GM21619 (cell line): Measurements from ENCODE around the gene ABCC9.

Experiments
- ATAC-seq: cut with Tn5 transposase; IDR thresholded peaks from one replicate; pipeline ENCODE4 v1.9.1; 2021; ENCODE audit not compliant: unreplicated experiment

The ABCC9 gene

DNA sequence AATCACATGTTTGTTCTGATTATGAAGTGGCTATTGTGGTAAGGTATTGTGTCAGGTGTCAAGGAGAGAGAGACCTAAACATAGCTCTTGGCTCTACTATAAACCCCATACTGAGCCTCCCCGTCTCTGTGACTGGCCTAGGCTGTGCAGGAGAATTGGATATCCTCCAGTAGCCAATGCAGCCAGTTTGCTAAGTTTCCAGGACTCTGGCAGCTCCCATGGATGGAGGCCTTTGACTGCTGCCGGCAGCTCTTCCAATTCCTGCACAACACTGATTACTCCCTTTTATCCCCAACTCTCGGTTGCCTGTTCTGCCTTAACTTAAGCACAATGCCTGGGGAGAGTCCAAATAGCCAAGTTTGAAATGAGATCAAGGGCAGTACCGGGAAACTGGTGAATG, 59.3 kb downstream of the ABCC9 start:
- no peak for ATAC-seq

DNA sequence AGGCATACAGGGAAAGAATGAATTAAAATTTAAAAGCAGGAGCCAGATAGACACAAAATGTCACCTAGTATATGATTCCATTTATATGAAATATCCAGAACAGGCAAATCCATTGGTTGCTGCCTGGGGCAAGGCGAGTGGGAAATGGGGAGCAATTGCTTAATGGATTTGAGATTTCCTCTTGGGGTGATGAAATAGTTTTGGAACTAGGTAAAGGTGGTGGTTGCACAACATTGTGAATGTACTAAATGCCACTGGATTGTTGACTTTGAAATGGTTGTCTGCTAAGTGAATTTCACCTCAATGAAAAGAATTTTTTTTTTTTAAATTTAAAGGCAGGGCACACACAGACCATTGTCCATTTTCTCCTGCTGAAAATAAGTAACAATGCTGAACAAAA, 61.9 kb downstream of the ABCC9 start:
- no peak for ATAC-seq

DNA sequence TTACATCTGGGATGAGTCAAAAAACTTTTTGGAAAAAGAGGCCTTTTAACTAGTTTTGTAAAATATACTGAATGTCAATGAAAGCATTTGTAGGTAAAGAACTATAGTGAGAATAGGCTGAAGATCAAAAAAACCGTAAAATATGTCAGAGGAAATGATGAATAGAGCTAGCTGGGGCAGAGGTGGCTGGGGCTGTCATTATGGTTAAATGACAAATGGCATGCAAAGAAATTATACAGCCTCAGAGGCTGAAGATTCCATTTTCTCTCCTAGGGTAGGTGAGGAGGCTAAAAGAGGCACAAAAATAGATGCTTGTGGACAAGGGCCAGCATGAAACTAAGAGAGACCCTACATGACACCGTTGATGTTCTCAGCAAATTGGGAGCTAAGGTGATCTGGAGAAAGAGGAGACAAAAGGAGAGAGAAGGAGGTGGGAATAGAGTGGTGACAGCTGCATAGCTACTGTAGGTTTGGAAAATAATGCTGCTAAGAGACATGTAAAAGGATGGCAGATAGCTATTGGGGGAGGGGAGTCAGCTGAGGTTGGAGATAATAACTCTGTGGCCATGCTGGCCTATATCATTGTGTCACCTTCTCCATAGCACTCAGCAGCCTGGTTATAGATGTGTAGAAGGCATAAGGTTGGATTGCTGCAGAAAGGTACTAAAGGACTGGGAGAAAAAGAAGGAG, 63.8 kb downstream of the ABCC9 start:
- ATAC-seq = no peak

DNA sequence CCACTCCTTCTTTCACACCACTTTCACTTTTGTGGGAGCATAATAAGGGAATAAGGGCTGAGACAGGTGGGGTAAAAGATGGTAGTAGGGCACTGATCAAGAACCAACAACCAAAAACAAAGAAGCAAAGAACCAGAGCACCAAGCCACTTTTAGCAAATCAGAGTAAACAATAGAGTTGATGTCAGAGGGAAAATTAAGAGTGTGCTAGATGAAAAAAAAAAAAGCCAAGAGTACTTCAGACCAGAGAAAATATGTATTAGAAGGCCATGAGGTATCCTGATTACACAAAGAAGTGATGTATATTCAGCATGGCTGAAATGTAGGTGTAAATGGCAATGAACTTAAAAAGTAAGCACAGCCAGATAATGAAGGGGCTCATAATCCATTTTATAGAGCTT, 75.4 kb downstream of the ABCC9 start:
- no peak for ATAC-seq

DNA sequence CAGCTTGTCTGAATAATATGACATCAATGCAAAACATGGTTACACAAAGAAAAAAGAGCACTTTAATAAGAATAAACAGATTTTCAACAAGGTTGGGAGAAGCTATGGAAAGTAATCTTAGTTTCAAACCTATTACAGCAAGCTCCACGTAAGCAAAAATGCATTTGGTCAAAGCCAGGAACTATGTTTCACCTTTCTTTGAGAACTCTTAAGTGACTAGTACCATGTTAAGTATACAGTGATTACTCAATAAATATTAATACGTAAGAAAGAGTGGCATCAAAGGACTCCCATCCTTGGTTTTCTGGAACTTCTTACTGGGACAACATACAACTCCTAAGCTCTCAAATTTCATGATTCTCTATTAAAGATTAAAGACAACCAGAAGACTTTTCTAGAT, 80.7 kb downstream of the ABCC9 start:
- ATAC-seq = no peak

DNA sequence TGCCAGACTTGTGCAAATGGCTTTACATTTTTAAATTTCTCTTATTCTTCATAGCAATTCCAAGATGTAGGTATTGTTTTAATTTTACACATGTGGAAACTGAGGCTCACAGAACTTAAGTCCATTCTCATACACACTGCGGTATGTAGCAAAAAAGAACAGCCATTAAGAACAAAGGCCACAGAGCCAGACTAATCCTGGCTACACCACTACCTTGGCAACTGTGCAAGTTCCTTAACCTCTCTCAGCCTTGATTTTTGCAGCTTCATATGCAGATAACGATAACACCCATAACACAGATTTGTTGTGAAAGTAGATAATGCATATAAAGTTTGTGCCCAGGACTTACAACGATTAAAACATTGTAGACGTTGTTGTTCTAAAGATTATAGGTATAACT, 81.1 kb downstream of the ABCC9 start:
- ATAC-seq = no peak

DNA sequence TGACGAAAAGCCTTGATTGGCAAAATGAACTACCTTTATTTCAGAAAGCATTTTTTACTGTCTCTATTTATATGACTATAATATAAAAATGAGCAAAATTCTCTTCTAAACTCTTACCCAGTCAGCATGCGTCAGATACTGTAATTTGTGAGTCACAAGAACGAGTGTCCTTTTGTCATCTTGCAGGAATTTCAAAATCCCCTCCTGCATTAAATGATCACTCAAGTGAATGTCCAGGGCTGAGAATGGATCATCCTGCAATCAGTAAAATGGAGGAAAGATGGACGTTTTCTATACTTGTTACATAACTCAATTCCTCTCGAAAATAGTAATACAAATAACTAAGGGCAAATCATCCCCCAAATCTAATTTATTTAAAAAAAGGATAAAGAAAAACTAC, 89.0 kb downstream of the ABCC9 start:
- ATAC-seq = no peak

DNA sequence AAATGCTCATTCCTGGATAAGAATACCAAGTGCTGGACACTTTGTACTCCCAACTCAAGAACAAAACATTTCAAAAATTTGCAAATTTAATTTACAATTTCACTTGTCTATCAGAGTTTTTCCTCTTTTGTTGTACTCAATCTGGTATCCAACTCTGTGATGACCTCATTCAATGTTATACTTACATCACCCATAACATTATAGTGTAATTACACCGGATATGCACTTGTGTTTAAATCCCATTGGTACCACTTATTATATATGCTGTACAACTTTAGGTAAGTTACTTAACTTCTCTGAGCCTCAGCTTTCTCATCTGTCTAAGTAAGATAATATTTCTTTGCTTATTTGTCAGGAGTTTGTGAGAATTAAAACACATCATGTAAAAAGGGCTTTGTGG, 90.1 kb downstream of the ABCC9 start:
- no peak for ATAC-seq

DNA sequence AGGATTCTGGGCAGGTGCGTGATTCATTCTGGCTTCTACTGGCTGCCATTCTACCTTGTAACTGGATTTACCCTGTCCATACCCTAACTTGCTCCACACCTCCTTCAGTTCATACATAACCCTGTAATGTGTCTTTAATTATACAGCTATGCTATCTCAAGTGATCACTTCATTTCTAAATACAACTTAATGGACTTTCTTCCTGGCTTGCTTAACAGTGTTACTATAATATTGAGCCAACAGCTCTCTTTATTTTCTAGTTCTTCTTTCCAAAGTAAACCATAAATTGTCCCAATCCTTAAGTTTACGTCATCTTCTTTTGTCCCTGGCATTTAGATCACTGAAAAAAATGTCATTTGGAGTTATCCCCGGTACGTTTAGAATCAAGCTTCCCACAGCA, 90.8 kb downstream of the ABCC9 start:
- no peak for ATAC-seq

DNA sequence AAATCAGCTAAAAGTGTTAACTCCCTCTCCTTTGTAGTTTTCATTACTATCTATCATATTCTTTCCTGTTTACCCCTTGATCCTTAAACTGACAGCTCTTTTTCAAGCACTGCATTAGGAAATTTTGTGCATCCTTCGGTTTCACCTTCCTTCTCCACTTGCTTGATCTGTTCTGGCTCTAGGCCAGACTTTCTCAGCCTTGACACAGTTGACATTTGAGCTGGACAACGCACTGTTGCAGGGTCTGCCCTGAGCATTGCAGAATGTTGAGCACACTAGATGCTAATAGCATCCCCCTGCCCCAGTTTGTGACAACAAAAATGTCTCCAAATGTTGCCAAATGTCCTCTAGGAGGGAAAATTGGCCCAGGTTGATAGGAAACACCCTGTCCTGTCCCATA, 91.3 kb downstream of the ABCC9 start:
- no peak for ATAC-seq

DNA sequence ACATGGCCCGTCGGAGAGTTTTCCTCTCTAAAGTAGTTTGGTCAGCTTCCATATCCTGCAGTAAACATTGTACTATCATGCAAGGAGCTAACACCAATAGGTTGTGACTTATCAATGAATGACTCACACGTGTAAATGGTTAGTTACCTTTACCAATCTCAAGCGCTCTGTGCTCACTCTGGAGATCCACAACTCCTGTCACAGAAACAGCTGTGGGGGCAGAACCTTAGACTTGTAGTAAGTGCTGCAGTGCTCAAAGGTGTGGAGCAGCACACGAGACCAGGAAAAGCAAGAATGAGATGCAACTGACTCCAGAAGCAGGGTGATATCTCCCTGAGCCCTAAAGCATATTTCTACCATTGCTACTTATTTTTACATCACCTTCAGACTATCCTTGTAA, 93.0 kb downstream of the ABCC9 start:
- no peak for ATAC-seq

DNA sequence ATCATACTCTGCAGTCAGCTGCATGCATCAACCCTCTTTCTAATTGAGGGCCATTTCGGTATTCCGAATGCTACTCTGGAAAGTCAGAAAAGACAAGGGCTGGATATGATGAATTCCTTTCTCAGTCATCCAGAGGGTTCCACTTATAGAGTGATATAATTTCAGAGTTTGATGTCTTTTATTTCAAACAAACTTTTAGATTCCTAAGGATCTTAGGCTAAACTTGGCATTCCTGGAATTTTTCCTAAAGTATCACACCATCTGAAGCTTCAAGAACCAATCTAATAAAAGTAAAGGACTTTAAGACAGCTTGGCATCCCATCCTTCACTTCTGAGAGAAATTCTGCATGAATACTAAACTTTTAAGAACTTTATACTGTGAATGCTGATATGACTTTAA, 97.4 kb downstream of the ABCC9 start:
- no peak for ATAC-seq

DNA sequence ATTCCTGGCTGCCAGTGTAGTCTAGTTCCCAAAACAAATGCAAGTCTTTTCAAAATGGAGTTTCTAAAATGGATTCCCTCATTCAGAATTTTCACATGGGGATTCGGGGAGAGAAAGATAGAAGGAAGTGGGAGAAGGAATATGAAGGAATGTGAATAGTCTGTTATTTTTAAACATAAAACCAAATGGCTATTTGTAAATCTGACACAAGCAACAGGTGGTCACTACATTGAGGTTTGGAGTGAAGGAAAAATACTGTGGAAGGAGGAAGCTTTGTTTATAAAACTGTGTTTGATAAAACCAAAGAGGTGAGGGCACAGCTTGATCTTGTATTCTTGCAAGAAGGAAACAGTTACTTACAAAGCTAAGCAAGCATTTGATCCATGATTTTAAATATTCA, 101.5 kb downstream of the ABCC9 start:
- no peak for ATAC-seq

DNA sequence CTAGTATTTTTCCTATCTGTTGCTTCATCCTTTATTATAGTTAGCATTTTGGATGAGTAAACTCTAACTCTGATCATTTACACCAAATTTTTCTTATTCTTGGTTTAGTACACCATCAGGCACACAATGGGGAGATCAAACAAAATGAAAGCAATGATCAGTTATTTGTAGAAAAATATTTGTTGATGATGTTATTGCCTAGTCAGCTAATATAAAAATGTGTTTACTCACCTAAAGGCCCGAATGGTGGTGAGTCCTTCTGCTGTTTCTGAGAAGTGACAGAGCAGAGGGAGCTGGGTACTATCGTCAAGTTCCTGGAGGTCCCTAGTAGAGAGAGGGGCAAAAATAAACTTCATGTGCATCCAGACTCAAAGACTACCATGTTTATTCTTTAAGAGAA, 103.4 kb downstream of the ABCC9 start:
- ATAC-seq = no peak

DNA sequence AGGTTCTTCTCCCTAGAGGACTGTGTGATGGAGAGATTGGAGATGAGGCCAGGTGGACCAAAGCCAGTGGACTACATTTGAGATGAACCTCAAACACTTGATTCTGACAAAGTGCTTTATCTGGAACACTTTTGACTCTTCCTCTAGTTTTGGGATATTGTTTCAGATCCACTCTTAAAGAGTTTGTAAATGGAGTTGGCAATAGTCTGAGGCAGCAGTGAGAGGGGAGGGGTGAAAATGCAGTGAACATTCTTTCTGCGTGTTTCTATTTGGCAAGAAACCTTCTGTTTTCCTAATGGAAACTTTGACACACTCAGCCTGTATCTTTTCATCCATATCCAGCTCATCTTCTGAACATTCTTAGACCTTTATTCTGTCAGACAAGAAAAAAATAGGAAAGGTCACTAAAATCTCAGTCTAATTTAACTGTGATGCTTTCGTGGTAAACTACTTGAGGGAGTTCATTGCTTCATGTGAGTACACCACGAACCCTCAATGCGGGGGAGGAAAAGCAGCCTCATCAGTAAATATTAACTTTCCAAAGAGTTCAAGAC, 109.4 kb downstream of the ABCC9 start:
- ATAC-seq = no peak

DNA sequence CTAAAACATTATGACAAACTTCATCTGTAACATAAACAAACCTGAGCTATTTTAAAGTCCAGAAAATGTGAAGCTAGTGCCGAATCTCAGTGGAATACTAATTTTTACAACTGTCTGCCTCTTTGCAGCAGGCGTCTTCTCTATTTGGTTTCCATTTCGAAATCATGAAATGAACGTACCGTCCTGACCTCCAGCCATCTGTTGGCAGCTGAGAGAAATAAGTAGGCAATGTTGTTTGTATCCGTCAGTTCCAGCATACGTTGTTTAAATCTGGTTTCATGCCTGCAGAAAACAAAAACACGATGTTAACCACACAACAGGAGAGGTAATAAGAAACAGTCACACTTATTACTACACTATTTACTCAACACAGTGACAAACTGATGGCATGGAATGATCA, 112.4 kb downstream of the ABCC9 start:
- ATAC-seq = no peak

DNA sequence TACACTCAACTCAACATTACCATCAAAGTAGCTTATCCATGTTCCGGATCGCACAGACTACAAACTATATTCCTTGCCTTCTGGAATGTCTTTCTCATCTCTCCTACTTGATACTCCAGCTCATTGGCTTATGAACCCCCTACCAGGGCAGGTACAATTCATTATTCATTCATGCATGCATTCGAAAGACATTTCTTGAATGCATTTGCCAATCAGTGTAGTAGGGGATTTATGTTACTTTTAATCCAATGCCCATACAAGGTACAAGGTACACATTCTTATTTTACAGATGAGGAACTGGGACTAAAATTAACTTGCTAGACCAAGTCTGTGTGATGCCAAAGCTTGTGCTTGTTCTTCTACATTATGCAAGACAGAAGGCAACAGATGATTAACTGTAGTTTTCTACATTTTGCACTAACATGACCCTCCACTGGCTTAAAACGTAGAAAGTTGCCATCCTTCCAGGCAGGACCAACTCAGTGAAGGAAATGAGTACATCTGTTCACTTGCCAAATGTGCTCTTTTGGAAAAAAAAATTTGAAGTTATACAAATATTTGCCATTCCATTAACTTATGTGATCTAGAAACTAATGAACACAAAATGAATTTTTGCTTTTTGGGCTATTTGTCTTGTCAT, 113.0 kb downstream of the ABCC9 start:
- no peak for ATAC-seq

DNA sequence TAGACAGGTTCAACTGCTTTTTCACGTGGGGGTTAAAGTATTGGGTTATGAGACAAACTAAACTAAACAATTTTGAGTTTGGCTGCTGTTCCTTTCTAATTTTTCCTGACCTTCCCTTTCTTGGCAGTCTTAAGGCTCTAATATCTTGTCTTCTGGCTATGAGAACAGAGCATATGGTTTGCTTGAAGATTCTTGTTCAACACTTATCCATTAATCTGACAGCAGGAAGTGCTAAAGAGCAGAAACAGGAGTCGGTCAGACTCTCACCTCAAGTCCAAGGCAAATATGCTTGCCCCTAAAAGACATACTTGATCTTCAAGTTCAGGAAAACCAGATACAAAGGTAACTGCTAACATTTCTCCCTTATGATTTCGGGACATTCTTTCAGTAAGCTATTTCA, 114.1 kb downstream of the ABCC9 start:
- ATAC-seq = no peak

DNA sequence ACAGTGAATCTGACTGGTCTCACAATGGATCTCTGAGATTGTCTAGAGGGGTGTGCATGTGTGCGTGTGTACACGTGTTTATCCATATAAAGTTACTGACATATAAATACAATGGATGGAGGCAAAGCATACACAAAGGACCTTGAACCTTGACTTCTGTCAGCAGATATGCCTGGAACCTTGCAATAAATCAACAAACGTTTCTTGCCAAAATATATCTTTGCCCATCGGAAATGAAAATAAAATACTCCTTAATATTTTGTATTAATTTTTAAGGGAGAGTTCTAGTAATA, 114.7 kb downstream of the ABCC9 start:
- no peak for ATAC-seq

DNA sequence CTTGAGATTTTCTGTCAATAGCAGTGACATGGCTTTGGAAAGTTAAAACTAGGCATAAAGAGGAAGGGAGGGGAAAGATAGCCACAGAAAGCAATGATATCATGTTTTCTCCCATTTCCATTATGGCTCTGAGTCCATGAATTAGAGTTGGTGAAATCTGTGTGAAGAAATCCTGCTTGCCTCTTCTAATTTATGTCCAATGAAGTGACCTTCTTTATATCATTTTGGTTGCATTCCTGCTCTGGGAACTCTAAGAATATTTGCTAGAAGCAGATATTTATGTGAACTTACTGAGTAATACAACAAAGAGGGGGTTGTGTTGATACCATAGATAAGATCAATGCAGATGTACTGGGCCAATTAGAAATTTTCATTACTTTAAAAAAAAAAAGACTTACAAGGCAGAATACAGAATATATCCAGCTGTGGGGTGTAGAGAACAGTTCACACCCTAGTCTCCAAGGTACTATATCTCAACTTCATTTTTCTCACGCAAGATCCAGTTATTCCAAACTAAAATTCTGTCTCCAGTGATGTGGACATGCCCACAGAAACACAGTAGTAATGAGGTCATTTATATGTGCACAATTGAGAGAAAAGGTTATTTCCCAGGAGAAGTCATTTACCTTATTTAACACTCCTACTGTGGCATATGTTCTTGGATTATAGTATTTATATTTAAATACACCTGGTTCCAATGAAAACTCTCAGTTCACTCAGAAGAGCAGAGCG, 115.2 kb downstream of the ABCC9 start:
- ATAC-seq = no peak

DNA sequence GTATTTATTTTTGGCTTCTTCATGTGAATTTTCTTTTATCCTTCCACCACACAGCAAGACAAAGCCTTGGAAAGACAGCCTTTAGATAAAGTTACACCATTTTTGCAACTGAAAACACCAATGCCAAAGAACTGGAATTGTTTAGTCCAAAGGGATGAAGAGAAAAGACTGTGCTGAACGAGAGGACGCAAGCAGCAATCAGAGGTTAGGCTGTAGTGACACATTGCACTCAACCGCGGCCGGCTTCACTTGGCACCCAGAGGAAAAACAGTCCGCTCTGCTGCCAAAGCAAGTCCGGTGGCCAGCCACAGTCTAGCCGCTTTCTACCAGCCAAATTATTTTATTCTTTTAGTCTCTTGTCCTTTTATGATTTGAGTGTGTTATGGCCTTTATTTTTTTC, 117.6 kb downstream of the ABCC9 start:
- no peak for ATAC-seq

DNA sequence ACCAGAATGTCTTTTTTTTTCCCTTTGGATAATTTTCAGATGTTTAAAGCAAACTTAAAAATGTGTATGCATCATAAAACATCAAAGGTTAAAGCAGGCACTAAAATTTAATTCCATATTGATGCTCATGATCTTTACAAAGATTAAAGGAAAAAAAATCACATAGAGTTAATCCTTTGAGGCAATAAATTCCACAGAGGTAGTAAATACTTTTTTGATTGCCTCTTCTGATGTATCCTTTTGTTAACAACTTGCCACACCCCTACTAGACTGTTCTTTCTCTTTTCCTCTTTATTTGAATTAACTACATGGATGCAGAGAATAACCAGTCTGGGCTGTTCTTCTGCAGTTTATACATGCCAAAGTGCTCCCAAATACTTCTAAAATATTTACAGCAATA, 121.5 kb downstream of the ABCC9 start:
- no peak for ATAC-seq
